GM18861 (cell line): ENCODE results near the gene CEP97.
"Not testable (repeated sequence)": the region's sequence is repeated elsewhere in the genome, so short reads cannot be mapped to it uniquely, and the experiment has no call there.

ENCODE experiments used
- ATAC-seq: cut with Tn5 transposase; IDR thresholded peaks from one replicate; pipeline ENCODE4 v1.9.1; 2021; ENCODE audit not compliant: unreplicated experiment

Gene CEP97

DNA sequence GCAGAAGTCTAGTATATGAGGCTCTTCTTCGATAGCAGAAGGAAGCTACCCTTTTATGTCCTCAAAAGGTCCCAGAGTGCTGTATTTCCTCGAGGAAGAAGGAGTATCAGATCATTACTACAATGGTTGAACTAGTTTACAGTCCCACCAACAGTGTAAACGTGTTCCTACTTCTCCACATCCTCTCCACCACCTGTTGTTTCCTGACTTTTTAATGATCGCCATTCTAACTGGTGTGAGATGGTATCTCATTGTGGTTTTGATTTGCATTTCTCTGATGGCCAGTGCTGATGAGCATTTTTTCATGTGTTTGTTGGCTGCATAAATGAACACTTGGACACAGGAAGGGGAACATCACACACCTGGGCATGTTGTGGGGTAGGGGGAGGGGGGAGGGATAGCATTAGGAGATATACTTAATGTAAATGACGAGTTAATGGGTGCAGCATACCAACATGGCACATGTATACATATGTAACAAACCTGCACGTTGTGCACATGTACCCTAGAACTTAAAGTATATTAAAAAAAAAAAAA lies 53.4 kb downstream of the CEP97 start:
- not testable (repeated sequence) for ATAC-seq

DNA sequence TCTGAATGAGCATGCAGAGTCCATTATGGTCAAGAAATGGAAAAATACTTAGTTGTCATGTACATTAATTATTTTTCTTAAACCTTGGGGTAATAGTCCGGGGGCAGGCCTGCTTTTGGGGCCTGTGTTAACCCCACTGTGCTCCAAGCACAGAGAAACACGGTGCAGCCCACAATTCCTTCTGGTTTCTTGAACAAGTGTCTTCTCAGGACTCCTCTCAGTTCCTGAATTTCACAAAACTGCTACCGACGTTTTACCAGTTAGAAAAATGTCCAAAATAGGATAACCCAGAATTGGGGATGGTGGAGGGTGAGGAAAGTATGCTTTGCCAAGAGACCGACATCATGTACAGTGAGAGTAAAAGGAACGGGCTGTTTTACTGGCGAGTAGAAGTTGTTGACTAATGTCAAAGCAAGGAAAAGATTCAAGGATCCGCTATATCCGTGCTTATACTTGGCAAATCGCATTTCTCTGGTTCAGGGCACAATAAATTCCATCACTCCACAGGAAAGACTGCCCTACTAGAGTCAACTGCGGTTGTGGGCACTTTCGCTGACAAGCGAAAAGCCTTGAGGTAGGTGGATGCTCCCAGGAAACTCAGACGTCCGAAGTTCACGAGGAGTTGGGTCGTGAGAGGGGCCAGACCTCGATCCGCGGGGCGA lies 54.1 kb downstream of the CEP97 start:
- no peak for ATAC-seq

DNA sequence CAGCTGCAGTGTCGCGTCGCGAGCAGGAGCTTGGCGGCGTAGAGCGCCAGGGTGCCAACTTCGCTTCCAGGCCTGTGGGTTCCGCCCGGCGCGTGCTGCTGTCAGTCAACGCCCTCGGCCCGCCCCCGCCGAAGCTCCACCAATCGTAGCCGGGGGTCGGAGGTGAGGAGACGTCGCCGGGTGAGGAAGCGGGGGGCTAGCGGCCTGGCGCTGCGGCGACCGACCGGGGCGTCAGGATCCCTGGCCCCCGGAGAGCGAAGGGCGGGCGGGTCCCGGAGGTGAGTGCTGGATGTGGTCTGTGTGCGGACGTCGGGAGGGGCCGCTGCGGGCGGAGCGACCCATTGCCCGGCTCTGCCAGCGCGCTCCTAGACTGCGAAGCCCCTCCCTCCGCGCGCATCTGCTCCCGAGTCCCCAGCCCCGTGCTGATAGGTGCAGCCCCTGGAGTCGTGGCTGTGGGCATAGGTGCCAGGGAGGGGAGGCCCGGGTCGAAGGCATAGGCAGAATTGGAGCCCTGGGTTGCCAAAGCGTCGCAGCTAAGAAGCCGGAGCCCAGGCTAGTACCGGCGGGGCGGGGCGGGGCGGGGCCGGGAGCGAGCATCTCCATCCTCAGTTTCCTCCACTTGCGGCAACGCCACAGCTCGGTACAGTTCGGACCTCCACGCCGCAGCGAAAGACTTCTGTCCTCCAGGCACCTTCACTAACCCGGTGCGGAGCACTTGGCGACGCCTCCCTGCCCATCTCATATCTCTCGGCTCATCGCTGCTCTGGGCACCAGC lies 54.8 kb downstream of the CEP97 start, which contains the start of gene NXPE3:
Gene NXPE3 (plus strand): TSS at position 165 of the 775 bp plus-strand sequence. CDS start 6,386 bp downstream, outside the sequence.
- ATAC-seq, result peak; percentile 89

DNA sequence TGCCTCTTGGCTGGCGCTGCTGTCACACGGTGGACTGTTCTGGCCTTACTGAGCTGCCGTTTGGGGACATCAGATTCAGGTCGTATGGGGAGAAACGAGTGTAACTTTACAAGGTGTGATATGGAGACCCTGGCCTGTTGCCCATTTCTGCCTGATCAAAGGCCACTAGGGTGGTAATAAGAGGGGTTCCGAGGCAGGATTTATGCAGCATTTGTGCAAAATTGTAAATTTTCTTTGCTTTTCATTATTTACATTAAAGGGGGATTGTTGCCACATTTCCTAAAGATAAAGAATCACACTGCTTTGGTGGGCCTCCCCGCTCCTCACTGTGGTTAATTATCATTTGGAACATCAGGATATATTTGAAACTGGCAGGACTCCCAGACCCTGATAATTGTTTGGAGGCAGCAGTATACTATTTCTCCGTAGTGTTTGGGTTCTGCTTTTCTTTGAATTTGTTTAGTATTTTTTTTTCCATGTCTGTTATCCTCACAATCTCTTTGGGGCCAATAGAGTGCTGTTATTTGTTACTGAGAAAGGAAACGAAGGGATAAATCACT lies 55.5 kb downstream of the CEP97 start:
- no peak for ATAC-seq

DNA sequence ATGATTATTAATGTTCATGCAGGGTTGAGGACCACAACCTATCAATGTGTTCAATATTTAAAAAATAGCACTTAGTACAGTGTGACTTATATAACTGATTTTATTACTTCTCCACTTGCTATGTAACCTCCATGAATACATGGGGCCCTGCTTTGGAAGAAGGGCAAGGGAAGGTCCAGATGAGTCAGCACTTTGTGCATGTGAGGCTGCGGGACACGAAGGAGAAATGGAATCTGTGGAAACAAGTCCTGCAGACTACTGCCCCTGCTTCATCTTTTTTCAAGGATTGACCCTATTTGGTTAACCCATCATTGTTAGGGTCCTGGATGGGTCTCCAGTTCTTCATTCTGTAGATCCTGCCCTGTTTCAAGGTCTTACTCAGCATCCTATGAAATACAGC lies 56.2 kb downstream of the CEP97 start:
- no peak for ATAC-seq

DNA sequence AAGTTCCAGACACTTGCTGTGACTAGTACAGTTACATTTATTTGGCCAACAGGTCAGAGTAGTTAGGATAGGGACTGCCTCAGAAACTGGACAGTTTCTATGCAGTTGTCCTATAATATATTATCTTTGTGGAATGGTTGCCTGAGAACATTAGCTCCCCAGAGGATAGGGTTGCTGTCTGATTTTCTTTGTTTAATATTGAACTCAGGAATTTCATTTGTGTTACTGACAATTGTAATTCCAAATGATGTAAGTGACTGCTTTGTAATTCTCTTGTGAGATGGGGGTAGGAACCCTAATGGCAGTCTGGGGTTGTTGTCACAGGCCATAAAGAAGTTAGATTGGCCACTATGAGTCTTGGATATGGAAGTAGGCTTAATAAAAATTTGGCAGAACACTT lies 56.8 kb downstream of the CEP97 start:
- no peak for ATAC-seq

DNA sequence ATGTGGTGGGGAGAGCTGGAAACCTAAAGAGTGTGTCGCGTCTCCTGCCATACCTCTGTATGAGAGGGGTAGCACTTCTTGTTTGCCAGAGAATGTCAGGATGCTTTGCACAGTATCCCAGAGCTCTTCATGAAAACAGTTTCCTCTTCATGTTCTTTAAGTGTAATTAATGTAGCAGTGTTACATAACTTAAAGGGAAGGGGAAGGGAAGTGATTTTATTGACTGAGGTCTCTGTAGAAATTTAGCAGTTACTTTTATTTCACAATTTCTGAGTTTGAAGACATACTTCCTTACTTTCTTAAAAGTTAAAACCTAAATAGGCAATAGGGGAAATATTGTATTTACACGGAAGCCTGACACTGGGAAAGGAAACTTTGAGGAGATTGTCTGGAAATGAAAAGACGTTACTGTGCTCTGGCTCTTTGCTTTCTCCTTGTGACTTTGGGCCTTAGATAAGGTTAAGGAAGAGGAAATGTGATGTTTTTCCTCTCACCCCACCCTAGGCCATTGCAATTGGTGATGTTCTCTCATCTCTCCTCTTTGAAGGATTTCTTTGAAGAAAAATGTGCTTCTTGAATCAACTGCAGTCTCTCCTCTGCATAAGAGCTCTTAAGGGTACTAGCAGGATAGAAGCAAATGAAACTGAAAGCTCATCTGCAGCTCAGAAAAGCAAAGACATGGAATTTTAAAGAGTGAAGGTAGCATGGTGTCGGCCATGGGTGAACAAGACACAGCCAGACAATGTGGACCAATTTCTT lies 60.6 kb downstream of the CEP97 start:
- ATAC-seq, result no peak

DNA sequence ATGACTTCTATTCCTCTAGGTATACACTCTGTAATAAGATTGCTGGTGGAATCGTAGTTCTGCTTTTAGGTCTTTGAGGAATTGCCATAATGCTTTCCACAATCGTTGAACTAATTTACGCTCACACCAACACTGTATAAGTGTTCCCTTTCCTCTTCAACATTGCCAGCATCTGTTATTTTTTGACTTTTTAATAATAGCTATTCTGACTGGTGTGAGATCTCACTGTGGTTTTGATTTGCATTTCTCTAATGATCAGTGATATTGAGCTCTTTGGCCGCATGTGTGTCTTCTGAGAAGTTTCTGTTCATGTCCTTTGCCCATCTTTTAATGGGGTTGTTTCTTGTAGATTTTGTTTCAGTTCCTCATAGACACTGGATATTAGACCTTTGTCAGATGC lies 67.4 kb downstream of the CEP97 start:
- ATAC-seq, result peak; percentile 97

DNA sequence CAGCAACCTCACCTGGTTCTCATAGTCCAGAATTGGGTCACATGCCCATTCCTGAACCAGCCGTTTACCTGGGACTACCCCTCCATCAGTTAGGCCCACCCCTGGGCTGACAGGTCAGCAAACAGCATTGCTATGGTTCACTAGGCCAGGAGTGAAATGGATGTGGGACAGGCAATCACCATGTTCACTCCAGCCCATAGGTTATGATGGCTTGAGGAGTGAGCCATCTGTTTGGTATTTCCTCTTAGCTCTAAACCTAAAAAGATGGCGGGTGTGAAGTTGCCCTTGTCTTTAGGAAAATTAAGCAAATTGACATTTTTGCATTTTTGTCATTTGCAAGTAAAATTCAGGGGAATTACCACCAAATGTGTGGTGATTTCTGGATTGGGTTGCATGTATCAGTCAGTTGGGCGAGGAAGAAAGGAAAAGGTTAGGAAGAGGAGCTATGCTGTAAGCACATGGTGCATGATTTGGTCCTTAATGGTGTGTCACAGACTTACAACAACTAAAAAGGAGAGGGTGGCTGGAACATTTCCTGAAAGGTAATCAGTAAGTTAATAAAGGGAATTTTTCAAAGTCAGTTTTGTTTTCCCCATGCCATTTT lies 71.8 kb downstream of the CEP97 start:
- ATAC-seq, result no peak

DNA sequence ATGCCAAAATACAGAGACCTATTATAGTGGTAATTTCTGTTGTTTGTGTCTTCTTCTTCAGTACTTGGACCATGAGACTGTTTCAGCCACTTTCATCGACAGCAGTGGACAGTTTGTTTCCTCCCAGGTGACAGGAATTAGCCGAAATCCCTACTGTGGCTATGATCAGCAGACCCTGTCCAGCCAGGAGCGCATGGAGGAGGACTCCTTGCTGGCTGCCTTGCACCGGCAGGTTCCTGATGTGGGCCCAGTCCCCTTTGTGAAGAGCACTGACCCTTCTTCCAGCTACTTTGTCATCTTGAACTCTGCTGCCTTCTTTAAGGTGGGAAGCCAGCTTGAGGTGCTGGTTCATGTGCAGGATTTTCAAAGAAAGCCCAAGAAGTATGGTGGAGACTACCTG lies 76.8 kb downstream of the CEP97 start:
- ATAC-seq, result no peak

DNA sequence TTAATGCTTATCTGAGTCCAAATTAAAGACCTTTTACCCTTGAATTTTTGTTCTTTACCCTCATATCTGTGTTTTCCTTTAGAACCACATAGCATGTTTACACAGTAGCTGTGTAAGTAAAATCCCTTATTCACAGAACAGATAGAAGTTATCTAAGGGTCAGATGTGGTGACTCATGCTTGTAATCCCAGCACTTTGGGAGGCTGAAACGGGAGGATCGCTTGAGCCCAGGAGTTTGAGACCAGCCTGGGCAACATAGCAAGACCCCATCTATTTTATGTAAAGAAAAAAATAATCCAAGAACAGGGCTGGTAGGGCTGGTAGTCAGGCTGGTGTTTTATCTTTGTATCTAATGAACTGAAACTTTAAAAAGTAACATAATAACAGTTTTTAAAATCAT lies 77.8 kb downstream of the CEP97 start:
- ATAC-seq, result no peak

DNA sequence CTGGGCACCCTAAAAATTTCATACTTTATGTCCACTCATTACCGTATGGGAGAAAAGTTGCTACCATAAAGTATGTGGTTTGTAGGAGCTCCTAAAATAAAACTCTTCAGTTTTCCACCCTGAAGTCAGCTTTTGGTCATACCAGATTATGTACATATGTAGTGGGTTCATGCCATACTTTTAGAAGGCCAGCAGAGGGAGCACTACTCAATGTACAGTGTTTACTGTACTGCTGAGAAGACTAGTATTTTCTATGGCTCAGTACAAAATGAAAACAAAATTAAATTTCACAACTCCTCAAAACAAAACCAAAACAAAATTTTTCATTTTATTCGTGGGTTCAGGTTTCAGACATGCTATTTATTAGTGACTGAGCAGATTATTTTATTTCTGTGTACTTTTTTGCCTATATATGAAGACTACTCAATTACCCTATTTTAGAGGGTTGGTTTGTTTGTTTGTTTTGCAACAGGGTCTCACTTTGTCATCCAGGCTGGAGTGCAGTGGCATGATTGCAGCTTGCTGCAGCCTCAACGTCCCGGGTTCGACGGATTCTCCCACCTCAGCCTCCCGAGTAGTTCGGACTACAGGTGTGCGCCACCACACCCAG lies 78.9 kb downstream of the CEP97 start:
- ATAC-seq, result peak; percentile 91

DNA sequence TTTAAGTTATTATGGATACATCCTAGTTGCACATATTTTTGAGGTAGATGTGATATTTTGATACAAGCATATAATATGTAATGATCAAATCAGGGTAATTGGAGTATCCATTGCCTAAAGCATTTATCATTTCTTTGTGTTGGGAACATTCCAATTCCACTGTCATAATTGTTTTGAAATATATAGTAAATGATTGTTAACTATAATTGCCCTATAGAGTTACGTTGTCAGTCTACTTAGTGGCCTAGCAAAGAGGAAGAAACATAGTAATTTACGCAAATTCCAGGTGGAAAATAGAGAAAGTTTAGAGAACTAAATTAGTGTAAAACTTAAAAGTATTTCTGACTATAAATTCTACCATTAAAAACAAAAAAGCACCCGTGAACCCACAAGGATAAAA lies 79.5 kb downstream of the CEP97 start:
- no peak for ATAC-seq

DNA sequence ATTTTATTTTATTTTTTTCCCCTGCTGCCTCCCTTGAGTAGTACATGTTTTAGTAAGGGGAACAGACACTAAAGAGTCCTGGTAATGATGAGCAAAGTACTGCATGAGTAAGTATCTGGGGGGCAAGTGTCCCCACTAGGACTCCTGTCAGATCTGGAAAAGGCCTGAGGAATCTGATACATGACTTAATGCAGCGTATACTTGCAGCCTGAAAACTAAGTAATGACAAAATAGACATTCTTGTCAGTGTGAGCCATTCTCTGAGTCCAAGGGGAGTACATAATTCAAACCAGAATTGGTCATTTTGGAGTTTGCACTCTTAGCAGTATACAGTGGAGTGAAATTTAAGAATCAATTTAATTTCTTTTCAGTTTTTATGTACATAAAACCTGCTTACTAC lies 82.1 kb downstream of the CEP97 start:
- no peak for ATAC-seq

DNA sequence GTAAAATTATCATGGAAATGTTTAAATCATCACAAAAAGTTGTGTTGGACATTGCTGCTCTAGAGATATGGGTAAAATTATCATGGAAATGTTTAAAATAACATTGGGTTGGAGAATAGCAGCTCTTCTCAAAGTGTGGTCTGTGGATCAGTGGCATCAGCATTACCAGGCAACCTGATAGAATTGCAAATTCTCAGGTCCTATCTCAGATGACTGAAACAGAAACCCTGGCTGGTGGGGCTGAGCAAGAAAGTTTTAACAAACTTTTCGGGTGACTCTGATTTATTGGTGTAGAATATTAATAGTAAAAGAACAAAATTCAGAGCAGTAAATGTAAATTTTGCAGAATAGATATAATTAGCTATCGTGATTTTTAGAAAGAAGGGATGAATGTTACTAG lies 83.5 kb downstream of the CEP97 start:
- peak; percentile 45 for ATAC-seq

DNA sequence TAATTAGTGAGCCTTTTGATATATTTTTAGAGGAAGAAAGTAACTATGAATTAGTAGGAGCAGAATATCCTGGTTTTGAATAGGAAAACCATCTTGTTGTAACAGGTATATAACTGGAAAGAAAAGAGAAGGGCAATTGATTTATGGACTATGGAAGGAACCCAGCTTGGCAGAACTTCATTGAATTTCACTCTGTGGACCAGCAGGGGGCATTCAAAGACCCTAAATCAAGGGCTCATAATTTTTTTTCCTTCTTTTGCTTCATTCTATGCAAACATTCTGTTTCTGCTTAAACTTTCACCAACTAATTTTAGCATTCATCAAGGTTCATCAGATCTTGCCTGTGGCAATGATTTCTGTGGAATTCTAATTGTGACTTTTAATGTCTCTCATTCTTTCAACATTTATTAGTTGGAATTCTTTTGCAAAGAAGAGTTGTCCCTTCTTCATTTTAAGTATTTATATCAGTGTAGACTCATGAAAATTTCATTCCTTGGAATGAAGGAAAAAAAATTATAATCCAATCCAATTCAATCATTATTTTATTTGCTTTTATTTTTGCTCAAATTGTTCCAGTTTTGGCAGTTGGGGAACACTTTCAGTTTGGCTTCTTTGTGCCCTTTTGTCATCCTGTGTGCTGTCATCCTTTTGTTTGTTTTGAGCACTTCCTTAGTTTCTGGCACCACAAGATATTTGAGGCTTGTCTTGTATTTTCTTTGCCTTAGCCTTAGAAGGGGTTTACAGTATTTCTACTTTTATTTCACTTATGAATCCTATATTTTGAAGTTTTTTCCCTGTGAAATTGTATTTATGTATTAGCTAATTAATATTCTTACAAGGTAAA lies 85.0 kb downstream of the CEP97 start:
- ATAC-seq, result no peak

DNA sequence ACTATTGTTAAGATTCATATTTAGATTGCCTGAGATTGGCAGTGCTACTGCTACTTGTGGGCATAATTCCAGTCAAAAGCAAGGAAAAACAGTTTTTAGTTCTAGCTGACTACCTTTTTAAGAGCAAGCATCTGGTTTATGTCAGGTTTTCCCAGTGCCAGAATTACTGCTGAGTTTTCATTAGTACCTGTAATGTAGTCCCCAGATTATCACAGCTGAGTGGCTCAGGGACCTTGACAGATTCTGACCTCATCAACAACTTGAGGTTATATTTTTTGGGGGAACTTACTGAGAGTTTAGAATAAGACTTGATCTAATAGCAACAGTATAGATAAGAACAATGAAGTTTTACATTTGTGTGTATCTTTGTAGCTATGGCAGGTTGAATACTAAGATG lies 85.6 kb downstream of the CEP97 start:
- ATAC-seq, result no peak

DNA sequence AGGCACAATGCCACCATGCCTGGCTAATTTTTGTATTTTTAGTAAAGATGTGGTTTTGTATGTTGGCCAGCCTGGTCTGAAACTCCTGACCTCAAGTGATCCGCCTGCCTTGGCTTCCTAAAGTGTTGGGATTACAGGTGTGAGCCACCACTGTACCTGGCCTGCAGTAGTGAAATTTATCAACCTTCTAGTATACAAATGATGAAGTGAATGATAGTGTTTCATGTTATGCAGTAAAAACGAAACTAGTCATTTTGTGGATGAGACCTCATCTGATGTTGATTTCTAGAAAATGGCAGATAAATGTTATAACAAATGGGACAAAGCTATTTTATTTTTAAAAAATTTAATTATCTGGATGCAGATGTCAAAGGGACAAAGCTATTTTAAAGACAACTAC lies 87.5 kb downstream of the CEP97 start:
- no peak for ATAC-seq

DNA sequence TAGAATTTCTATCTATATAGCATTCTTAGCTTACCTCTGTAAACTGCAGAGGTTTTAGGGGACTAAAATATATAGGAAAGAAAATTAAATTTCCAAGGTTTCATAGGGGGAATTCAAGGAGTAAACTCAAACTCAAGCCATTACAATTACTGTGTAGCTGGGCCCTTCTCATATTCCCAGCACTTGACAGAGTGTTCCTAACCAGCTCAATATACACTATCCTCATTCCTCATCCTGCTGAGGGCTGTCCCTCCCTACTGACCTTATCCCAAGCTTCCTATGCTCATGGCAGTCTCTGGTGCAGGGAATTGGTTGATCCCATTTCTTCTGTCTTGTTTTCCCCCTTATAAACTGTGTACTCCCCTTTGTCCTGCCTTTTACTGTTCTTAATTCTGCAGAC lies 88.5 kb downstream of the CEP97 start:
- no peak for ATAC-seq
